Measurements from ENCODE around the gene TRIM58. TPM values are rescaled to one million over a fixed set of nuclear protein-coding genes. Genes with fewer than 3 reads are reported as not detected.
A peak's percentile ranks its signal among the peaks of the same experiment; 100 is the strongest.

Gene TRIM58
- total RNA-seq, 1 experiment from 2014 or later: not detected

GRCh38 chr1:247905910-247906503, 49.0 kb downstream of the TRIM58 start:
- TF ChIP-seq CBX3 (IDR thresholded peaks at IDR 0.05; ENCODE audit: low read depth) (no peak), EZH2 (IDR thresholded peaks at IDR 0.05) (no peak), JUND (IDR thresholded peaks at IDR 0.05) (no peak), ATF3 (IDR thresholded peaks at IDR 0.05) (no peak), CEBPB (IDR thresholded peaks at IDR 0.05; ENCODE audit: low read depth) (no peak), POLR2AphosphoS5 (IDR thresholded peaks at IDR 0.05; ENCODE audit: low read depth, low read length) (no peak), ZNF274 (IDR thresholded peaks at IDR 0.05; ENCODE audit: low read depth, low read length) (no peak), ZBTB33 (IDR thresholded peaks at IDR 0.05; ENCODE audit: extremely low read depth, insufficient replicate concordance, low read length) (no peak), POLR2A (IDR thresholded peaks at IDR 0.05; ENCODE audit: borderline replicate concordance, extremely low read depth, insufficient read depth, insufficient read length) (no peak), ZFX (IDR thresholded peaks at IDR 0.05) (no peak)
- TF ChIP-seq, protein P1, sequence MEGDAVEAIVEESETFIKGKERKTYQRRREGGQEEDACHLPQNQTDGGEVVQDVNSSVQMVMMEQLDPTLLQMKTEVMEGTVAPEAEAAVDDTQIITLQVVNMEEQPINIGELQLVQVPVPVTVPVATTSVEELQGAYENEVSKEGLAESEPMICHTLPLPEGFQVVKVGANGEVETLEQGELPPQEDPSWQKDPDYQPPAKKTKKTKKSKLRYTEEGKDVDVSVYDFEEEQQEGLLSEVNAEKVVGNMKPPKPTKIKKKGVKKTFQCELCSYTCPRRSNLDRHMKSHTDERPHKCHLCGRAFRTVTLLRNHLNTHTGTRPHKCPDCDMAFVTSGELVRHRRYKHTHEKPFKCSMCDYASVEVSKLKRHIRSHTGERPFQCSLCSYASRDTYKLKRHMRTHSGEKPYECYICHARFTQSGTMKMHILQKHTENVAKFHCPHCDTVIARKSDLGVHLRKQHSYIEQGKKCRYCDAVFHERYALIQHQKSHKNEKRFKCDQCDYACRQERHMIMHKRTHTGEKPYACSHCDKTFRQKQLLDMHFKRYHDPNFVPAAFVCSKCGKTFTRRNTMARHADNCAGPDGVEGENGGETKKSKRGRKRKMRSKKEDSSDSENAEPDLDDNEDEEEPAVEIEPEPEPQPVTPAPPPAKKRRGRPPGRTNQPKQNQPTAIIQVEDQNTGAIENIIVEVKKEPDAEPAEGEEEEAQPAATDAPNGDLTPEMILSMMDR (IDR thresholded peaks at IDR 0.05 in 2 of 3, conservative IDR thresholded peaks at IDR 0.05 in 1 of 3; ENCODE audit: borderline replicate concordance in 1 of 3, insufficient read depth in 1 of 3, low read depth in 2 of 3, low read length in 2 of 3): no peak
- CTCF ChIA-PET: no interaction called here
- no peak overlapping the region for H3K4me3 ChIP-seq (replicated peaks in 1 of 2; ENCODE audit: low read depth in 1 of 2, low read length in 2 of 2)
- no peaks in the 10 kb centered on the region for H3K79me2 ChIP-seq (ENCODE audit: insufficient read depth, low read length)
- intact Hi-C loops (cut with micrococcal nuclease): no loop called here
- H3K27ac ChIP-seq (ENCODE audit: low read depth, low read length): no peak overlapping the region
- no peak overlapping the region for H3K4me2 ChIP-seq (ENCODE audit: low read length)
- POLR2A ChIA-PET: no interaction called here
- H3K9me3 ChIP-seq (ENCODE audit: control insufficient read depth in 1 of 2, insufficient read depth in 1 of 2, low read depth in 1 of 2, low read length in 2 of 2): peaks cover 0 to 8% of the 10 kb centered on the region in 2 experiments; a peak in 2 of 4 replicates
- RAD21 ChIA-PET (ENCODE audit: low non-redundant PET in 1 of 2, low total read pairs in 2 of 2, uncharacterized antibody in 2 of 2, unreplicated experiment in 2 of 2): no interaction called here
- no peak overlapping the region for H2AFZ ChIP-seq (ENCODE audit: low read depth, low read length, poor library complexity, severe bottlenecking)
- H4K20me1 ChIP-seq (ENCODE audit: insufficient read depth): no peaks in the 10 kb centered on the region
- no peaks in the 10 kb centered on the region for H3K36me3 ChIP-seq (ENCODE audit: control insufficient read depth in 1 of 2, insufficient read depth in 2 of 2, low read length in 2 of 2)
- H3K27me3 ChIP-seq (ENCODE audit: insufficient read depth, low read length): no peaks in the 10 kb centered on the region
- BruUV-seq (replicated peaks): no TSS peak
- H3K4me1 ChIP-seq (ENCODE audit: control insufficient read depth in 1 of 2, insufficient read depth in 2 of 2, low read length in 2 of 2): no peaks in the 10 kb centered on the region
- DNase-seq (ENCODE audit: low read depth, low spot score) (no peak), ATAC-seq (peak; percentile 25; the same call in 1 of the 2 replicates)
- no peak overlapping the region for H3K9ac ChIP-seq (ENCODE audit: low read length)
- H3K9me2 ChIP-seq (ENCODE audit: insufficient read depth): no peaks in the 10 kb centered on the region

All from HCT116 (cell line).